Measurements from ENCODE around the gene BARX1.

GRCh38 chr9:93910196-93910595 lies 45.0 kb downstream of the BARX1 start:
- TF ChIP-seq EZH2phosphoT487 (IDR thresholded peaks at IDR 0.05; ENCODE audit: insufficient read depth, low read depth) (no peak), EZH2 (IDR thresholded peaks at IDR 0.05; ENCODE audit: insufficient read depth, poor library complexity, severe bottlenecking) (no peak)

All from GM23248 (cell line).